Measurements from ENCODE around the gene PI4KA. TPM values are rescaled to one million over a fixed set of nuclear protein-coding genes. Genes with fewer than 3 reads are reported as not detected.

The PI4KA gene
- total and polyA plus RNA-seq, 2 experiments from 2014 or later = 17.1 to 38.1 TPM

GRCh38 chr22:20811171-20811570 lies 47.4 kb downstream of the PI4KA start:
- Histone ChIP-seq H4K20me1 (replicated peaks; ENCODE audit: insufficient read depth) (no peaks in the 10 kb centered on the region), H3K4me1 (ENCODE audit: insufficient read depth) (no peaks in the 10 kb centered on the region), H2AFZ (no peak overlapping the region), H3K9me2 (ENCODE audit: insufficient read depth) (no peaks in the 10 kb centered on the region), H3K4me2 (no peak overlapping the region), H3K27me3 (ENCODE audit: insufficient read depth) (no peaks in the 10 kb centered on the region), H3K79me2 (replicated peaks; ENCODE audit: insufficient read depth) (no peaks in the 10 kb centered on the region), H3K36me3 (ENCODE audit: insufficient read depth) (no peaks in the 10 kb centered on the region), H3K27ac (ENCODE audit: low read depth) (no peak overlapping the region), H3K4me3 (no peak overlapping the region), H3F3A (replicated peaks; ENCODE audit: low read depth) (no peaks in the 10 kb centered on the region)
- H3K9me3 Mint-ChIP-seq = no peaks in the 10 kb centered on the region
- no peaks in the 10 kb centered on the region; the same call in 2 of the 3 replicates for H3K4me1 Mint-ChIP-seq
- H3K4me3 Mint-ChIP-seq = no peak overlapping the region
- peaks cover 2% of the 10 kb centered on the region for H3K27me3 Mint-ChIP-seq (ENCODE audit: insufficient read depth, low read depth, poor library complexity)
- H3K27ac Mint-ChIP-seq = no peak overlapping the region
- TF ChIP-seq EZH2 (IDR thresholded peaks at IDR 0.05; ENCODE audit: low read depth, unreplicated experiment) (no peak), ZNF114 (CRISPR knock-in tag; IDR thresholded peaks at IDR 0.05) (no peak), ZNF462 (CRISPR knock-in tag; IDR thresholded peaks at IDR 0.05) (no peak), ZNF331 (CRISPR knock-in tag; IDR thresholded peaks at IDR 0.05; ENCODE audit: low read depth) (no peak), CTCF (conservative IDR thresholded peaks at IDR 0.05; ENCODE audit: low read depth in 2 of 2) (no peak), NANOG (IDR thresholded peaks at IDR 0.05; ENCODE audit: borderline replicate concordance) (no peak), STAT1 (IDR thresholded peaks at IDR 0.05; ENCODE audit: unreplicated experiment) (no peak)
- DNase-seq (ENCODE audit: low spot score) (no peak), ATAC-seq (no peak)
- peaks cover 20% of the 10 kb centered on the region; the same call in 2 of the 3 replicates for H3K36me3 Mint-ChIP-seq (ENCODE audit: low read depth)
